Activated T-helper 1 cell treated with anti-CD3 and anti-CD28 coated beads, Interleukin-2, amount 50 U/mL, for 16 hours (primary cell): ENCODE results near the gene TOP3B.
"Not testable (repeated sequence)": the region's sequence is repeated elsewhere in the genome, so short reads cannot be mapped to it uniquely, and the experiment has no call there.

Experiments
- DNase-seq, 2 donors: peaks; one replicate each; pipeline ENCODE4 v3.0.0-alpha.2; 2020; ENCODE audit warnings: low read depth in 1 of 2, low spot score in 1 of 2

TOP3B gene

GRCh38 chr22:21946262-21946925, 36.2 kb downstream of the TOP3B start:
- no peak for DNase-seq

- no peak for DNase-seq
These were observed 36.9 kb downstream of the TOP3B start for GRCh38 chr22:21945453-21946261.

GRCh38 chr22:21944871-21945270, 37.7 kb downstream of the TOP3B start:
- DNase-seq: no peak

- no peak for DNase-seq
These were observed 38.8 kb downstream of the TOP3B start for GRCh38 chr22:21943571-21944448.

GRCh38 chr22:21942407-21943343, 39.9 kb downstream of the TOP3B start:
- no peak for DNase-seq

- DNase-seq: no peak
These were observed 40.7 kb downstream of the TOP3B start for GRCh38 chr22:21941921-21942320.

GRCh38 chr22:21940521-21940920, 42.1 kb downstream of the TOP3B start:
- DNase-seq: no peak

GRCh38 chr22:21939935-21940334, 42.7 kb downstream of the TOP3B start:
- DNase-seq: not testable (repeated sequence)

GRCh38 chr22:21939461-21939913, 43.1 kb downstream of the TOP3B start:
- no peak for DNase-seq

GRCh38 chr22:21938906-21939305, 43.7 kb downstream of the TOP3B start:
- no peak for DNase-seq

- peak; percentile 81 to 89 for DNase-seq
These were observed 44.3 kb downstream of the TOP3B start for GRCh38 chr22:21938071-21938822.

- DNase-seq: no peak
These were observed 44.8 kb downstream of the TOP3B start for GRCh38 chr22:21937821-21938070.

- DNase-seq: no peak
These were observed 45.4 kb downstream of the TOP3B start for GRCh38 chr22:21937041-21937820.

- DNase-seq: no peak
These were observed 46.3 kb downstream of the TOP3B start for GRCh38 chr22:21936151-21936775.

- no peak for DNase-seq
These were observed 48.7 kb downstream of the TOP3B start for GRCh38 chr22:21933910-21934309.

GRCh38 chr22:21933413-21933812, 49.2 kb downstream of the TOP3B start:
- no peak for DNase-seq

GRCh38 chr22:21932347-21932746, 50.2 kb downstream of the TOP3B start:
- no peak for DNase-seq

GRCh38 chr22:21931056-21931455, 51.5 kb downstream of the TOP3B start:
- no peak for DNase-seq

- DNase-seq: no peak
These were observed 53.3 kb downstream of the TOP3B start for GRCh38 chr22:21929253-21929652.
